Fibroblast of skin of left quadriceps (primary cell): Measurements from ENCODE around the gene MEI1.

Experiments used
- DNase-seq, 2 experiments: peaks; one replicate each; pipeline ENCODE4 v3.0.0-alpha.2; 2013; ENCODE audit warnings: low read depth in 2 of 2

Gene MEI1

DNA sequence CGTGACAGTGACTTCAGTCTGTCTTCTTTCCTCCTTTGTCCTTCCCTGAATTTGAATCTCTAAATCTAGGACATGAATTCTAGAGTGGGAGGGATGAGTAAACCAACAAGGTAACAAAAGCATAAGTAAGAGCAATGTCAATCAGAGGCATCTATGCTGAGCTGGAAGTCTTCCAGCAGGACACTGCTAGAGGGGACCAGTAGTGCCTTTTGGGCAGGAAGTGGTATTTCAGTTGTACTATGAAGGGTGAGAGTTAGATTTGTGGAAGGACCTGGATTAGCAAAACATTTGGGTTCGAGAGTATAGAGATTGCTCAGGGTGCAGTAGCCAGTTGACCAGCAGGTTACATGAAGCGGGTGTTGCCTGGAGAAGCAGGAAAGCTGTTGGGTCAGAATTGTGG lies 40.3 kb downstream of the MEI1 start:
- DNase-seq = no peak

- no peak for DNase-seq
Observed at GRCh38 chr22:41742918-41743317, 43.6 kb downstream of the MEI1 start.

DNA sequence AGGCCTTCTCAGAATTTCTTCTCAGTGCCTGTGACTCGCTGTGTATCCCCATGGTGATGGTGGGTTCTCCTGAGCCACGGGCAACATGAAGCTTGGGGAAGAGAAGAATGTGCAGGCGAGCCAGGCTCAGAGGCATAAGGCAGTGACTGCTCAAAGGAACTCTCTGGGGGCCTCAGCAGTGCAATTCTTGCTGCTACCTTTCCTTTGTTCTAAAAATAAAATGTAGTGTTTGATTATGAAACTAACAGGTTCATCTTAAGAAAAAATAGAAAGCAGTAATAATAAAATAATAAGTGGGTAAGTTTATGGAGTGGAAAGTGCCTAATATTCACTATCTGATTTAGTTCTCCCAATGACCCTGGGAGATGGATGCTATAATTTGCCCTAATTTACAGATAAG lies 46.7 kb downstream of the MEI1 start:
- DNase-seq = no peak

DNA sequence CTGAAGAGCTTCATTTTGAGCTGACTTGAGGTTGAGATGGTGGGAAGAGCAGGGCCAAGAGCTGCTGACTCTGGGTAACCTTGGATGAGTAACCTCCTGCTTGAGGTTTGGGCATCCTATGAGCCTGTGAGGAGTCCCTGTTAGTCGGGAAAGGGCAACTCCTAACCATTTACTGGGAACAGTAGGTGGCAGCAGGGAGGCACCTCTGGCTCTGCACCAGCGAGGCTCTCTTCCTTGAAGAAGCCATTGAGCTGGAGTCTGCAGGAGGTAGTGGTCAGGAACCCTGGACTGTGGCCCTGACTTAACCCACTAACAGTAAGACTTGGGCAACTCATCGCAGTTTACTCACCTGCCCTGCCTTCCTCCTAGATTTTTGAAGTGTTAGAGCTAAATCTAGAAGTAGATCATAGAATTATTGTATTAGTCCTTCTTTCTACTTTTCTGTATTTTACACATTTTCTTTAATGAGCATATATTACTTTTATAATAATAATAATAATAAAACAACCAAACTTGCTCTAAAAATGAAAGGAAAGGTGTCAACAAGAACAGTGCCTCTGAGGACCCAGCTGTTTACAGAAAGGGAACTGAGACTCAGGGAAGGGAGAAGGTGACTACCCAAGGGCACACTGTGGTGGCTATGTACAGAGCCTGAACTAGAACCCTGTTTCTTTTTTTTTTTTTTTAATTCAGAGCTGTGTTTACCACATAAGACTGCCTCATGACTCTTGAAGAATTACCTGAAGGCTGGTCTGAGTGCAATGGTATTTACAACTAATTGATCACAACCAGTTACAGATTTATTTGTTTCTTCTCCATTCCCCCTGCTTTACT lies 47.5 kb downstream of the MEI1 start:
- DNase-seq = peak; percentile 29 to 32

DNA sequence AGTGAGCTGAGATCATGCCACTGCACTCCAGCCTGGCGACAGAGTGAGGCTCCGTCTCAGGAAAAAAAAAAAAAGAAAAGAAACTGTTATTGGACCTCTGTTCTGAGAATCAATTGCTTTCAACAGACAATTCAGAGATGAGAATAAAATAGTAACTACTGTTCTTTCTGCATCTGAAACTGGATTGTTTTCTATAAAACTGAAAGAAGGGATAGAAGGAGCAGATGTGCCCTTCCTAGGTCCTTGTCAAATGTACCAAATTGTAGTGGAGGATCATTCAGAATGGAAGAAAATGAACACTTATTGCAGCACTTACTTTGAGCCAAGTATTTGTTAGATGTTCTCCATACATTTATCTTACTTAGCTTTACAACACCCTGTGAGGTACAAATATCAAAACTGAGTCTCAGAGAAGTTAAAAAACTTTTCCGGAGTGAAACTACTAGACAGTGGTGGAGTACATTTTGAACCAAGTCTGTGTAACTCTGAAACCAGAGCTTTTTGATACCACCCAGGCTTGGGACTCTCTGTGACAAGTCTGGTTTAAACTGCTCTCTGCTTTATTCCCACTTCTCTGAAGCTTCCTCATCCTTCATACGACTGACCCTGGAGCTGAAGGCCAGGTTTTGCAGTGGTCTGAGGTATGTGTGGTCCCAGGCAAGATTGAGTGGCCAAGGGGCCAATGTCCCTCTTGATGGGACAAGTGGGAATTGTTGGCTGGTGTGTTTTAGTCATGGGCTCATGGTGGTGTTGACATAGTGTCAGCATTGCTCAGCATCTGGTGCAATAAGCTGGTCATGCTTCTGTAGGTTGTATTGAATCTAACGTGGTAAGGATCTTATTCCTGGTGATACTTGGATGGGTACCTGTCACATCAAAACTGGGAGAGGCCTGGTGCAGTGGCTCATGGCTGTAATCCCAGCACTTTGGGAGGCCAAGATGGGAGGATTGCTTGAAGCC lies 53.0 kb downstream of the MEI1 start:
- DNase-seq = no peak

- DNase-seq = no peak
Observed at GRCh38 chr22:41753984-41754383, 54.7 kb downstream of the MEI1 start.

- DNase-seq = no peak
Observed at GRCh38 chr22:41757502-41757901, 58.2 kb downstream of the MEI1 start.

DNA sequence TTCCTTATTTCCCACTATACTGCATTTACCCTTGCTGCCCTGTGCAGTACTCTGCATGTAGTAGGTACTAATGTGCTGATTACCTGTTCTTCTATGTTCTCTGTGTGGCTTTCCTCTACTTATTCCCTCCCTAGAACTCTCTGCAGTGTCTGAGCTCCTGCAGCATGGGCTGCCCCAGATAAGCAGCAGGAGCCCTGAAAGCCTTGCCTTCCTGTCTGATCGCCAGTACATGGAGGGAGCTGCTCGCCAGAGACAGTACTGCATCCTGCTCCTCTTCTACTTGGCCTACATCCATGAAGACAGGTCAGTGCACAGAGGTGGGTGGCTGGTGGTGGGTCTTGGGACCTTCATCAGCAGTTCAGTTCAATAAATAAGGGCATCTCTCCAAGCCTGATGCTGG lies 58.9 kb downstream of the MEI1 start:
- no peak for DNase-seq

DNA sequence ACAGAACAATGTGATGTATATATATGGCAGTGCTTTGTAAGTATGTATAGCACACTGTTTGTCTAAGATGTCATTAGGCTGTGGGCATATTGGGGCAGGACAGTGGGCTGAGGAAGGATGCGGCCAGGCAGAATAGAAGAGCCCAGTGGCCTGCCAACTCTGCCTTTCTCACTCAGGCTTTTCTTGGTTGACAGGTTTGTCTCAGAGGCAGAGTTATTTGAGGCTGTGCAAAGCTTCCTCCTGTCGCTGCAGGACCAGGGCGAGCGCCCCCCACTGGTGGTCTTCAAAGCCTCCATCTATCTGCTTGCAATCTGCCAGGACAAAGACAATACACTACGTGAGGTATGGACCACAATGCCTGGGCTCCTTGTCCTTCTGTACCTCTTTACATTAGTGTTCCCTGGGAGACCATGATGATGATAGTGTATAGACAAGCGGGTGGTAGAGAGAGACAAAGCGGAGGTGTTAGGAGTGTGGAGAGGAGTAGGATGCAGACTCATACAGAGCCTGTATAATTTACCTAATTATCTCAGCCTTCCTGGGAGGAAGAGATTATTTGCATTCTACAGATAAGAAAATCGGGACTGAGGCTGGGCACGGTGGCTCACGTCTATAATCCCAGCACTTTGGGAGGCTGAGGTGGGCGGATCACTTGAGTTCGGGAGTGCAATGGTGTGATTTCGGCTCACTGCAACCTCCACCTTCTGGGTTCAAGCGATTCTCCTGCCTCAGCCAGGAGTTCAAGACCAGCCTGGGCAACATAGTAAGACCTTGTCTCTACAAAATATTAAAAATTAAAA lies 63.9 kb downstream of the MEI1 start:
- DNase-seq = no peak

DNA sequence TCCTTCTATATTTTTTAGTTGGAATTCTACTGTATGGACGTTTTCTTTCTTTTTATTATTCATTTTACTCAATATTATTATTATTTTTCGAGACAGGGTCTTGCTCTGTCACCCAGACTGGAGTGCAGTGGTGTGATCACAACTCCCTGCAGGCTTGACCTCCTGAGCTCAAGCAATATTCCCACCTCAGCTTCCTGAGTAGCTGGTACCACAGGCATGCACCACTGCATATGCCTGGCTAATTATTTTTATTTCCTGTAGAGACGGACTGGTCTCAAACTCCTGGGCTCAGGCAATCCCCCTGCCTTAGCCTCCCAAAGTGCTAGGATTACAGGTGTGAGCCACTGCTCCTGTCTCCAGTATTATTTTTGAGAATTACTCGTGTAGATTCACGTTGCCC lies 67.2 kb downstream of the MEI1 start:
- DNase-seq = no peak

GRCh38 chr22:41768430-41768829 lies 69.1 kb downstream of the MEI1 start:
- no peak for DNase-seq

- no peak for DNase-seq
Observed at GRCh38 chr22:41770715-41771468, 71.6 kb downstream of the MEI1 start.

DNA sequence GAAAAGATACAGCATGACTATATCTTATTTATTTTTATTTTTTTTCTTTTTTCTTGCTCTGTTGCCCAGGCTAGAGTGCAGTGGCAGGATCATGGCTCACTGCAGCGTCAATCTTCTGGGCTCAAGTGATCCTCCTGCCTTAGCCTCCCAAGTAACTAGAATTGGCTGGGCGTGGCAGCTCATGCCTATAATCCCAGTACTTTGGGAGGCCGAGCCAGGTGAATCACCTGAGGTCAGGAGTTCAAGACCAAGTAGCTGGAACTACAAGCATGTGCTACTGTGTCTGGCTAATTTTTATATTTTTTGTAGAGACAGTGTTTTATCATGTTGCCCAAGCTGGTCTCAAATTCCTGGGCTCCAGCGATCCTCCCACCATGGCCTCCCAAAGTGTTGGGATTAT lies 72.9 kb downstream of the MEI1 start:
- no peak for DNase-seq

- DNase-seq = no peak
Observed at GRCh38 chr22:41772645-41773044, 73.3 kb downstream of the MEI1 start.

DNA sequence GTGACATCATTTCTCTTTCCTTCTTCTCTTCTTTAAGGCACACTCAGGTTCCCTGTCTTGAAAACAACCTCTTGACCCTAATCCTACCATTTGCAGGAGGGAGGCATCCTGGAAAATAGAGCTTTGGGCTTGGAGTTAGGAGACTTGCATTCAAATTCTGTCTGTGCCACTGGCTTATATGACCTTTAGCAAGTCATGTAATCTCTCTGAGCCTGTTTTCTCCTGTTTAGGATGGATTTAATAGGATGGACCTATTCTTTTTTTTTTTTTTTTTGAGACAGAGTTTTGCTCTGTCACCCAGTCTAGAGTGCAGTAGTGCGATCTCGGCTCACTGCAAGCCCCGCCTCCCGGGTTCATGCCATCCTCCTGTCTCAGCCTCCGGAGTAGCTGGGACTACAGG lies 76.0 kb downstream of the MEI1 start:
- DNase-seq = no peak

- DNase-seq = no peak
Observed at GRCh38 chr22:41775976-41776375, 76.7 kb downstream of the MEI1 start.

DNA sequence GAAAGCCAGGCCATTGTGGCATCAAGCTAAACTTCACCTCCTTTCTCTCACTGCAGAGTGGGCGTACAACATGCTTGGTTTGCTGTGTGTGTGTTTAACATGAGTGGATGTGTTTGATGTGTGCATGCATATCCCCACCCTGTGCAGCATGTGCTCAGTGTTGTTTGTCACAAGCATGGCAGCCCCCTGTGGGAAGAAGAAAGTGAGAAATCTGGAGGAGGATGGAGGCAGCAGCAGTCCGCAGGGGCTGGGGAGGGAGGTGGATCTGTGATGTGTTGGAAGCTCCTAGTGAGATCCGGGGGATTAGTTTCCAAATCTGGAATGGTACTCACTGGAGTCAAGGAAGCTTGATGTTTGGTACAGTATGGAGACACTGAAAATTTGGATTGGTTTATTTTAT lies 77.1 kb downstream of the MEI1 start:
- no peak for DNase-seq

GRCh38 chr22:41777749-41778425 lies 78.6 kb downstream of the MEI1 start:
- no peak for DNase-seq

DNA sequence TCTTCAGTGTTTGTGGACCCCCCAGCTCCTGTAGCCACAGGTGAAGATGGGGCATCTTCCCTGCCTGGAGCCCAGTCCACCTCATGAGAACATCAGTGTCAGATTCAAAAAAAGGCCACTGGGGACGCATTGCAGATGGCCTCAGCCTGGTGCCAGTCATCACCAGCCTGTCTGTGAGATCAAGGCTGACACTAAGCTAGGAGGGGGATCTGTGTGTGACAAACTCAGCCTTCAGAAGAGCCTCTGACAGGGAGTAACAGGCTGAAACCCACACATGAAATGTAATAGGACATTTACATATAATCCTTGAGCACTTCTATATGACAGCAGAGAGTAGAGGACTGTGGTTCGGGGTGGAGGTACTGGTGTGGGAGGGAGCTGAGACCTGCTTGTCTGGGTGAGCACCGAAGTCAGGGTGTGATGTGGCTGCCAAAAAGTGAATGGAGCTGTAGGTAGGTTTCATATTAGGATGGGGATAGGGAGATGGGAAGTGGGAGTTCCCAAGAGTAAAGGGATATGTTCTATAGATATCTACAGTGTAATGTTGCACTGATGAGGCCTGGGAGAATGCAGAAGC lies 80.7 kb downstream of the MEI1 start:
- DNase-seq = no peak

DNA sequence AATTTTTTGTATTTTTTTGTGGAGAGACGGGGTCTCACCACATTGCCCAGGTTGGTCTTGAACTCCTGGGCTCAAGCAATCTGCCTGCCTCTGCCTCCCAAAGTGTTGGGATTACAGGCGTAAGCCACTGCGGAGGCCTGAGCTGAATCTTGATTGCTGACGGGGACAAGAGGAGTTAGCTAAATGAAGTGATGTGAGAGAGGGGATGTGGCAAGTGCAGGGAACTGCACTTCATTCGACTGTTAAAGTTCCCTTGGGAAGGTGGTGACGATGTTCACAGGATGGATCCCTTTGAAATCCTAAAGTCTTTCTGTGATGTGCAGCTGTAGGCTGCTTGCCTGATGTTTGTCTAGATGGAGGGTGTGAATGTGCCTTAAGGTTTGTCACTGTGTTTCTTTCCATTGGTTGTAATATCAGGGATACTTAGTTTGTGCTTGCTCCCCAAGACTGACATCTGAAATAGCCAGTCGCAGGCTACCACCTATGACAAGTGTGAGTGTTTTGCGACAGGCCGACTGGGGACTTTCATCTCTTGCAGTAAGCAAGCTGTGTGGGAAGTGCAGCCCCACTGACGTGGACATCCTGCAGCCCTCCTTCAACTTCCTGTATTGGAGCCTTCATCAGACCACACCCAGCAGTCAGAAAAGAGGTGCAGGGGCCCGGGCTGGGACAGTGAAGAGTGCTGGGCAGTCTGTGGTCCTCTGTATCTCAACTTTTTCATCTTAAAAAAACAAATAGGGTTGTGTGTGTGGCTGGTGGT lies 81.6 kb downstream of the MEI1 start:
- DNase-seq = no peak
